ENCODE results near the gene METTL3. TPM values are rescaled to one million over a fixed set of nuclear protein-coding genes. Genes with fewer than 3 reads are reported as not detected.
"Not testable (repeated sequence)": the region's sequence is repeated elsewhere in the genome, so short reads cannot be mapped to it uniquely, and the experiment has no call there.

Gene METTL3
- 57.9 and 69.2 TPM in 2 replicates for total RNA-seq
- polyA plus RNA-seq: 59.7 and 63.9 TPM in 2 replicates

GRCh38 chr14:21510735-21511657, at the start of gene METTL3:
Gene METTL3, minus strand, starts transcription at chr14:21511340. Its CDS starts 117 bp downstream, at chr14:21511223.
- peaks cover 7% of the 10 kb centered on the region for H3K4me1 ChIP-seq (ENCODE audit: low read depth)
- H3K4me3 ChIP-seq: peak within 1 kb of the TSS; percentile 62
- peak; percentile 99 to 100 for DNase-seq (ENCODE audit: low read depth in 1 of 2, low spot score in 1 of 2)
- no peaks in the 10 kb centered on the region for H3K27me3 ChIP-seq
- peak within 1 kb of the TSS; percentile 76 for H3K27ac ChIP-seq
- H3K9me3 ChIP-seq (ENCODE audit: low read depth): no peaks in the 10 kb centered on the region
- TF ChIP-seq CTCF (IDR thresholded peaks at IDR 0.05; ENCODE audit: low read depth, low read length): no peak
- H3K36me3 ChIP-seq: no peaks in the 10 kb centered on the region

GRCh38 chr14:21558703-21559170, 47.6 kb upstream of the METTL3 start:
- H3K4me3 ChIP-seq: no peak overlapping the region
- H3K4me1 ChIP-seq (ENCODE audit: low read depth): no peaks in the 10 kb centered on the region
- no peak overlapping the region for H3K27ac ChIP-seq
- DNase-seq (ENCODE audit: low read depth in 1 of 2, low spot score in 1 of 2): no peak
- TF ChIP-seq CTCF (IDR thresholded peaks at IDR 0.05; ENCODE audit: low read depth, low read length): no peak
- no peaks in the 10 kb centered on the region for H3K36me3 ChIP-seq
- no peaks in the 10 kb centered on the region for H3K9me3 ChIP-seq (ENCODE audit: low read depth)
- H3K27me3 ChIP-seq: no peaks in the 10 kb centered on the region

- peak; percentile 93 to 94 for DNase-seq (ENCODE audit: low read depth in 1 of 2, low spot score in 1 of 2)
- H3K4me1 ChIP-seq (ENCODE audit: low read depth): no peaks in the 10 kb centered on the region
- no peaks in the 10 kb centered on the region for H3K27me3 ChIP-seq
- no peaks in the 10 kb centered on the region for H3K36me3 ChIP-seq
- H3K27ac ChIP-seq: peak overlapping the region; percentile 80
- peak; percentile 59 for TF ChIP-seq CTCF (IDR thresholded peaks at IDR 0.05; ENCODE audit: low read depth, low read length)
- H3K9me3 ChIP-seq (ENCODE audit: low read depth): no peaks in the 10 kb centered on the region
- H3K4me3 ChIP-seq: peak overlapping the region; percentile 24
These were observed 46.2 kb upstream of the METTL3 start for GRCh38 chr14:21557084-21557901.

- Histone ChIP-seq H3K27ac (no peak overlapping the region), H3K36me3 (no peaks in the 10 kb centered on the region), H3K4me3 (no peak overlapping the region), H3K27me3 (no peaks in the 10 kb centered on the region), H3K4me1 (ENCODE audit: low read depth) (no peaks in the 10 kb centered on the region), H3K9me3 (ENCODE audit: low read depth) (no peaks in the 10 kb centered on the region)
- TF ChIP-seq CTCF (IDR thresholded peaks at IDR 0.05; ENCODE audit: low read depth, low read length): no peak
- no peak for DNase-seq (ENCODE audit: low read depth in 1 of 2, low spot score in 1 of 2)
These were observed 45.4 kb upstream of the METTL3 start for GRCh38 chr14:21556378-21557083.

- no peak for TF ChIP-seq CTCF (IDR thresholded peaks at IDR 0.05; ENCODE audit: low read depth, low read length)
- DNase-seq (ENCODE audit: low read depth in 1 of 2, low spot score in 1 of 2): no peak
- Histone ChIP-seq H3K27me3 (no peaks in the 10 kb centered on the region), H3K9me3 (ENCODE audit: low read depth) (no peaks in the 10 kb centered on the region), H3K36me3 (no peaks in the 10 kb centered on the region), H3K4me3 (no peak overlapping the region), H3K27ac (no peak overlapping the region), H3K4me1 (ENCODE audit: low read depth) (no peaks in the 10 kb centered on the region)
These were observed 42.1 kb upstream of the METTL3 start for GRCh38 chr14:21553266-21553665.

- peaks cover 12% of the 10 kb centered on the region for H3K4me1 ChIP-seq (ENCODE audit: low read depth)
- not testable (repeated sequence) for H3K27ac ChIP-seq; H3K27me3 ChIP-seq; H3K9me3 ChIP-seq (ENCODE audit: low read depth); H3K4me3 ChIP-seq; DNase-seq (ENCODE audit: low read depth in 1 of 2, low spot score in 1 of 2); H3K36me3 ChIP-seq
These were observed 33.4 kb upstream of the METTL3 start for GRCh38 chr14:21544588-21544987.
